ENCODE measurements around the gene PPY.
"Not testable (repeated sequence)": the region's sequence is repeated elsewhere in the genome, so short reads cannot be mapped to it uniquely, and the experiment has no call there.

PPY gene

DNA sequence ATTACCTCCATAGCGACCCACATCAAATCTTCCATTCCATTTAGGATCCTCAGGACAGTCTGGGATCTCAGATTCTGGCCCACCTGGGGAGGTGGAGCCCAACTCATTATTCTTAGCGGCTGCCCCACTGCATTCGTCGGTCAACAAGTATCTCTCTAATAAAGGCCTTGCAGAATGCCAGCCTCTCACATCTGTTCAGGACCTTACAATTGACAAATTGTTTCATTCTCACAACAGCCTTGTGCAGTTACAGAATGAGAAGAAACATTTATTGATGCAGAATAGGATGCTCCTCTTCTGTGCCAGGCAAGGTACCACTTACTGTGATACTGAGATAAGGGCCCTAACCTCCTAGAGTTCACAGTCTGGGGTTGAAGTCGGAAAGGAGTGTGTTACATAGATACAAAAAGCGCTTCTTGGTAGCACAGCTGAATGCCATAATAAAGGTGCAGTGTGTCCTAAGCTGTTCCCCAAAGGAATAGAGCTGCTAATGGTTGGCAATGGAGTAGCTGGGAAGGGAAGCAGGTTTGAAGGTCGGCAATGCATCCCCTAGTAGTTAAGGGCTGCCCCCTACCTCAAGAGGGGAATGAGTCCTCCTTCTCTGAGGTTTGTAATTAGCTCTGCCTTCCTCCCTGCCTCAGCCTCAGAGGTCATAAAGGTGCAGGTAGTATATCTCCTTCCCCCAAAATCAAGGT is 32.6 kb downstream of the PPY start:
- no peak overlapping the region for H3K27ac Mint-ChIP-seq

GRCh38 chr17:43907998-43908721 is 34.1 kb downstream of the PPY start:
- Mint-ChIP-seq H3K4me1 (peaks cover 18% of the 10 kb centered on the region), H3K36me3 (ENCODE audit: low read depth) (no peaks in the 10 kb centered on the region), H3K4me3 (no peak overlapping the region), H3K9me3 (no peaks in the 10 kb centered on the region), H3K27me3 (peaks cover 23% of the 10 kb centered on the region), H3K27ac (no peak overlapping the region)
- DNase-seq (peak; percentile 42), ATAC-seq (peak; percentile 64)

More for the DNA sequence above, 32.6 kb downstream of the PPY start:
- DNase-seq: no peak
- no peaks in the 10 kb centered on the region for H3K36me3 Mint-ChIP-seq (ENCODE audit: low read depth)
- no peak overlapping the region for H3K4me3 Mint-ChIP-seq
- ATAC-seq: no peak
- H3K9me3 Mint-ChIP-seq: no peaks in the 10 kb centered on the region
- peaks cover 16% of the 10 kb centered on the region for H3K27me3 Mint-ChIP-seq
- H3K4me1 Mint-ChIP-seq: peaks cover 18% of the 10 kb centered on the region

DNA sequence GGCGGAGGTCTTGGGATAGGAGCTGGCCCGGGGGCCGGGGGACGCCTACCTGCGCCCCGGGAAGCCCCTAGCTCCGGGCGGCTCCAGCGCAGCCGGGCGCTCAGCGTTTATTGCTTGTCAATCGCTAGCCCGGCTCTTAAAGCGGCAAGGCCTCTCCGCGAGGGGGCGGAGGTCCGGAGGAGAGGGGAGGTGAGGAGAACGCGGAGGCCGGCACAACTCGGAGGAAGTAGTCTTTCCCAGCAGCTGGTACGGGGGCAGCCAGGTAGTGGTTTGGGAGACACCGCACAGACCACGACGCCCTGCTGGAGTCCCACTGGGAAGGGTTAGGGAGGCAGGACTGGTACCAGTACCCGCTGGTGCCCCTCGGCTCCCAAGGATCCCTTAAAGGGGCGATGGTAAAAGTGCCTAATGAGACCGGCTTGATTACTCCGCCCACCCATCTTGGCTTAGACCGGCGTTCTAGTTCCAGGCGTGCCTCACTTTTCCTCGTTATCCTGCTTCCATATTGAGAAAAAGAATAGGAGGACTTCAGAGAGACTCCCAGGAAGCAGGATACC is 34.8 kb downstream of the PPY start, which contains the start of gene MPP2:
Gene MPP2, minus strand, starts transcription at position 112 of the 557 bp plus-strand sequence. CDS start 3,076 bp downstream, outside the sequence.
- Mint-ChIP-seq H3K36me3 (ENCODE audit: low read depth) (no peaks in the 10 kb centered on the region), H3K27ac (no peak within 1 kb of the TSS), H3K27me3 (peaks cover 23% of the 10 kb centered on the region), H3K4me3 (peak within 1 kb of the TSS; percentile 62), H3K9me3 (no peaks in the 10 kb centered on the region), H3K4me1 (peaks cover 18% of the 10 kb centered on the region)
- ATAC-seq (peak; percentile 41), DNase-seq (peak; percentile 60)

DNA sequence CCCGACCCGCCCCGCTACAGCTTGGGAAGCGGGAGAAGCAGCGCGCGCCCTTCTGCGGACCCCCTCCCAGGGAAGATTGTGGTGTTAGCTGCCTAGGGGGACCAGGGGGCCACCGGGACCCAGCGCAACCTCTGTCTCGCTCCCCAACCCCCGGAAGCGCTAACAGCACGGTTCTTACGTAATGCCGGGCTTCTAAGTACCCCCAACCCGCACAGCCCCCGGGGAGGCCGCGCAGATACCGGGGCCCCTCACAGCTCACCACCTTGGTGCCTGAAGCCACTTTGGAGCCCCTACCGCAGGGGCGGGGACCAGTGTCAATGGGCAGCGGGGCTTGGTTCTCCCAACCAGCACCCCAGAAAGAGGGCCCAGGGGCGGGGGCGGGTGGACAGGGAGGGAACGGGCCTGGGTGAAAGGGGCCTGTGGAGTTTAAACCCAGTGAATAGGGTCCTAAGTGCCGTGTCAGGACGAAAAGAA is 35.3 kb downstream of the PPY start:
- ATAC-seq (no peak), DNase-seq (no peak)

DNA sequence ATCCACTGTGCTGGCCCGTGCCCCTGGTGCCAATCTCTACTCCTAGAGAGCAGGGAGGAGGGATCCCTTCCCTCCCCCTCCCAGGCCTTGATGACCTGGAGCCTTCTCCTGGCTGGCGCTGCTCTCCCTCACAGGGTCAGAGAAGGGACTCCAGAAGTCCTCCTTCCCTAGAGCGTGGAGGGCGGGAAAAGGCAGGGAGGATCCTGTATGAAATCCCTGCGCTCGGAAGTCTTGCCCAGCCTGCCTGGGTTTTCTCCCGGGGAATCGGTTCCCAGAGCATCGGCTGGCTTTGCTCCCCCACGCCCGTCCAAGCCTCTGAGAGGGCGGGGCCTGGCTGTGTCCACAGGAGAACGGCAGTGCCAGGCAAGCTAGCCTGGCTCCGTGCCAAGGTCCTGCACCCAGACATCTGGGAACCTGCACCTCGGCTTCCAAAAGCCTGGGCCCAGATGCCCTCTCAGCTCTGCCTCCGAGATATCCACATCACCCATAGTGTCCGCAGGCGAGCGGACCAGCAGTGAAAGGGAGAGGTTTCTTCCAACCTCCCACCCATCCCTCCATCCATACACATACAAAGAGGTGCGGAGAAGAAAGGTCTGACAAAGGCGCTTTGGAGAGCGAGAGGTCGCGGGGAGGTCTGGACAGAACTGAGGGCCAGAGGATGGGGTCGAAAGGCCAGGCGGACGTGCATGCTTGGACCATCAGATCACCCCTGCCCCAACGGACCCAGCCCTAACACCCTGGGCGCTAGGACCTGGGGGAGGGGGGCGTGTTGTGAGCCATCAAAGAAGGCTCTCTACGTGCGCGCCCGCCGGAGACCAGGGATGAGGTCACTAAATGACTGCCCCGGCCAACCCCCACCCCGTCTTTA is 36.1 kb downstream of the PPY start:
- peak; percentile 39 for DNase-seq
- Mint-ChIP-seq H3K4me3 (peak overlapping the region; percentile 62), H3K4me1 (peaks cover 21% of the 10 kb centered on the region), H3K36me3 (ENCODE audit: low read depth) (no peaks in the 10 kb centered on the region), H3K27ac (no peak overlapping the region), H3K27me3 (peaks cover 23% of the 10 kb centered on the region), H3K9me3 (no peaks in the 10 kb centered on the region)
- ATAC-seq: no peak

More for the DNA sequence above, 35.3 kb downstream of the PPY start:
- no peak overlapping the region for H3K27ac Mint-ChIP-seq
- H3K27me3 Mint-ChIP-seq: peaks cover 23% of the 10 kb centered on the region
- peak overlapping the region; percentile 62 for H3K4me3 Mint-ChIP-seq
- no peaks in the 10 kb centered on the region for H3K36me3 Mint-ChIP-seq (ENCODE audit: low read depth)
- H3K4me1 Mint-ChIP-seq: peaks cover 18% of the 10 kb centered on the region
- H3K9me3 Mint-ChIP-seq: no peaks in the 10 kb centered on the region

DNA sequence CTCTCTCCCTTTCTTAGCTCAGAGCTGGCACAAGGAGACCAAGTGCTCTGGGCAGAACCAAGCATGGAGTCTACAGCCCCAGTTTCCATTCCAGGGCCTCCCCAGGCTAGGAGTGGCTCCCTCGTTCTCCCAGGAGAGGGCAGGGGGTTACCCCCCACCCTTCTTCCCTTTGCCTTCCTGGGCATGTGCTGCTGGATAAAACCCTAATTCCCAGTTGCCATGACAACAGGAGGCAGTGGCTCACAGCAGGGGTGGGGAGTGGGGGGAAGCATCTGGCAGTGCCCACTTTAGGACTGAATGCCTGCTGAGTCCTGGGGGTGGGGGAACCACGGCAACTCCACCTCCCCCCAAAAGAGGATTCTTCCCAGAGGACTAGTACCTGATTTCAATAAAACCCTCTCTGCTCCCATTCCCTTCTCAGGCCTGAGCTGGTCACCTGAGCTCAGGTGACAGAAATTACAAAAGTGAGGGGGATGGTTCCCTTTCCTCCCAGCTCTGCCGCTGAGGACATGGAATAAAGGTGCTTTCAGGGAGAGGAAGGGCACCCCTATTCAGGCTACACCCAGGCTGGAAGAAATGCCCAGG is 36.8 kb downstream of the PPY start:
- Mint-ChIP-seq H3K4me3 (no peak overlapping the region), H3K4me1 (peaks cover 27% of the 10 kb centered on the region), H3K27ac (no peak overlapping the region), H3K36me3 (ENCODE audit: low read depth) (no peaks in the 10 kb centered on the region), H3K9me3 (no peaks in the 10 kb centered on the region), H3K27me3 (peaks cover 25% of the 10 kb centered on the region)
- DNase-seq: no peak
- ATAC-seq: no peak

DNA sequence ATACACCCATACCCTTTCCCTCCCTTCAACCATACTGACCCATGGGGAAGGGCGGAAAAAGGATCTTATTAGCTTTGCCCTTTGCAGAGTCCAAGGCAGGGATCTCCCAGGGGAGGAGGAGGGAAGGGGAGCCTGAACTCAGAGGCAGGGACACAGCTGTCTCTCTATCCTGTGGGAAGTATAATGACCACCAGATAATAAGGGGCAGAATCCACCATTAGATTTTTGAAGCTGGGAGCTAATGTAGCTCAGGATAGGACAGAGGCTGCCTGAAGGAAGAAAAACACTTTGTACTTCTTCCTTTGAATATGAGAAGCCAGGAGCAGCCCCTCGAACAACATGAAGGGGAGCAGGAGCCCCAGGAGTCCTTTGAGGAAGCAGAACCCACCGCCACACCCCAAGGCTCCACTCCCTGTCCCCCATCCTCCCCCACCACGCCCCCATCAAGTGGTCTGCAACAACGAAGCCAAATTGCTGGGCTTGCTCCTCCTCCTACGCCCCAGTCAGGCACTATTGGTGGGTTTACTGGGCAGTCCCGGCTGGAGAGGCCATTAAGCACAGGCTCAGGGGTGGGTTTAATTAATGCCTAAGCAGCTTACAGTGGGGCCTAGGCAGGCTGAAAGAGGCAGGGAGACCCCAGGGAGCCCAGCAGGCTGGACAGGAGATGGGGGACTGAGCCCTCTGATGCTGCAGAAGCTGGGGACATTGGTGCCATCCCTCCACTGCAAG is 40.3 kb downstream of the PPY start:
- ATAC-seq (no peak), DNase-seq (no peak)
- Mint-ChIP-seq H3K27me3 (peaks cover 20% of the 10 kb centered on the region), H3K36me3 (ENCODE audit: low read depth) (no peaks in the 10 kb centered on the region), H3K27ac (no peak overlapping the region), H3K4me3 (no peak overlapping the region), H3K4me1 (peaks cover 22% of the 10 kb centered on the region), H3K9me3 (no peaks in the 10 kb centered on the region)

- ATAC-seq (no peak), DNase-seq (no peak)
- Mint-ChIP-seq H3K9me3 (no peaks in the 10 kb centered on the region), H3K27me3 (peaks cover 13% of the 10 kb centered on the region), H3K4me3 (peak overlapping the region; percentile 65), H3K4me1 (peaks cover 17% of the 10 kb centered on the region), H3K27ac (no peak overlapping the region), H3K36me3 (ENCODE audit: low read depth) (no peaks in the 10 kb centered on the region)
Measured at GRCh38 chr17:43900858-43901754, 41.2 kb downstream of the PPY start.

- no peaks in the 10 kb centered on the region for H3K9me3 Mint-ChIP-seq
- H3K4me1 Mint-ChIP-seq: peaks cover 15% of the 10 kb centered on the region
- no peak overlapping the region for H3K27ac Mint-ChIP-seq
- peak; percentile 99 for ATAC-seq
- H3K36me3 Mint-ChIP-seq (ENCODE audit: low read depth): no peaks in the 10 kb centered on the region
- H3K4me3 Mint-ChIP-seq: peak overlapping the region; percentile 65
- peaks cover 13% of the 10 kb centered on the region for H3K27me3 Mint-ChIP-seq
- peak; percentile 85 for DNase-seq
Measured at GRCh38 chr17:43900183-43900857, 42.0 kb downstream of the PPY start.

DNA sequence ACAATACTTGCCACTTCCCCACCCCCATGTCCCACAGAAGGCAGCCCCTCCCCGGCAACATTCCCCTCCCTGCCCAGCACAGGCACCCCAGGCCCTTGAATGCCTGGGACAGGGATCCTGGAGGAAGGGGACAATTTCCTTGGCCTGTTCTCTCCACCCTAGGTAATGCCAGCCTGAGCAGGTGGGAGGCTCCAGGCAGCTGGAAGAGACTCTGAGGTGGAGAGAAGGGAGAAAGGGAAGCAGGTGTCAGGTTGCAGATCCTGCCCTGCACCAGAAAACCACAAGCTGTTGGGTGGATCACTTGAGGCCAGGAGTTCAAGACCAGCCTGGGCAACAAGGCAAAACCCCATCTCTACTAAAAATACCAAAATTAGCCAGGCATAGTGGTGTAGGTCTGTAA is 43.8 kb downstream of the PPY start:
- Mint-ChIP-seq H3K27me3 (peaks cover 5% of the 10 kb centered on the region), H3K4me1 (peaks cover 15% of the 10 kb centered on the region), H3K4me3 (no peak overlapping the region), H3K9me3 (no peaks in the 10 kb centered on the region), H3K27ac (no peak overlapping the region), H3K36me3 (ENCODE audit: low read depth) (no peaks in the 10 kb centered on the region)
- no peak for ATAC-seq
- no peak for DNase-seq

- Mint-ChIP-seq H3K4me3 (no peak overlapping the region), H3K27me3 (peaks cover 5% of the 10 kb centered on the region), H3K9me3 (no peaks in the 10 kb centered on the region), H3K36me3 (ENCODE audit: low read depth) (no peaks in the 10 kb centered on the region), H3K4me1 (peaks cover 15% of the 10 kb centered on the region), H3K27ac (no peak overlapping the region)
- DNase-seq: no peak
- ATAC-seq: no peak
Measured at GRCh38 chr17:43897831-43898230, 44.4 kb downstream of the PPY start.

GRCh38 chr17:43894494-43894893 is 47.8 kb downstream of the PPY start:
- not testable (repeated sequence) for H3K27ac Mint-ChIP-seq; H3K36me3 Mint-ChIP-seq (ENCODE audit: low read depth)

More at GRCh38 chr17:43894494-43894893, 47.8 kb downstream of the PPY start:
- not testable (repeated sequence) for DNase-seq, H3K4me3 Mint-ChIP-seq, H3K4me1 Mint-ChIP-seq, H3K27me3 Mint-ChIP-seq, H3K9me3 Mint-ChIP-seq, ATAC-seq

Data from activated naive CD8-positive, alpha-beta T cell treated with anti-CD3 and anti-CD28 coated beads, Interleukin-2, amount 50 U/mL, for 24 hours (primary cell).